Measurements from ENCODE around the gene ERVK3-1. TPM values are rescaled to one million over a fixed set of nuclear protein-coding genes. Genes with fewer than 3 reads are reported as not detected.
"Not testable (repeated sequence)": the region's sequence is repeated elsewhere in the genome, so short reads cannot be mapped to it uniquely, and the experiment has no call there.

ERVK3-1 gene
- total RNA-seq, 2 donors from 2014 or later = 17.7 to 25.0 TPM

DNA sequence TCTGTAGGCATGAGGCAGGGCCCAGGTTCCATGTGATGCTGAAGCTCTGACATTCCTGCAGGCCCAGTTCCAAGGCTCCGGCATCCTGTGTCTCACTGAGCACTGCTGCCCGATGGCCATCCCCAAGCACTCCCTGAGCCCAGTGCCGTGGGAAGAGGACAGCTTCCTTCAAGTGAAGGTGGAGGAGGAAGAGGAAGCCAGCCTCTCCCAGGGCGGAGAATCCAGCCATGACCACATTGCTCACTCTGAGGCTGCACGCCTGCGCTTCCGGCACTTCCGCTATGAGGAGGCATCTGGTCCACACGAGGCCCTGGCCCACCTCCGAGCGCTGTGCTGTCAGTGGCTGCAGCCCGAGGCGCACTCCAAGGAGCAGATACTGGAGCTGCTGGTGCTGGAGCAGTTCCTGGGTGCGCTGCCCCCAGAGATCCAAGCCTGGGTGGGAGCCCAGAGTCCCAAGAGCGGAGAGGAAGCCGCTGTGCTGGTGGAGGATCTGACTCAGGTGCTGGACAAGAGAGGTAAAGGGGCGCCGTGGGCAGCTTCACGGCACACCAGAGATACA, 29.6 kb downstream of the ERVK3-1 start:
- peak; percentile 73 for DNase-seq (ENCODE audit: low spot score)
- intact Hi-C loops (cut with DNase I) = no loop called here

DNA sequence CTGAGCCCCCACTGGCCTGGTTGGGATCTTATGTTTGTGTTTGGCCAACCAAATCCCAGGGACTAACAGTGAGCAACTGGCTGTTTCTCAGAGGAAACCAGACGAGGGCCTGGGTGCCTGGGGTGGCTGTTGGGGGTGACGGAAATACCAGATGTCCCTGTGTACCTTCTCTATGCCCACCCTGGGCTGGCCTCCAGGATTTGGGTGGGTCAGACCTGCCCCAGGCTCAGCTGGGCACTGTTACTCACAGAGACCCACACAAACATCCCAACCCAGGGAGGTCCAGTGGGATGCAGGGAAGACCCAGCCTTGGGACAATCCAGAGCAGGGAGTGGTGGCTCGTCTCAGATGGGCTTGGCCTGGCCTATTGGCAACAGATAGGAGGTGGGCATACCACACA, 30.5 kb downstream of the ERVK3-1 start:
- intact Hi-C loops (cut with DNase I) = no loop called here

DNA sequence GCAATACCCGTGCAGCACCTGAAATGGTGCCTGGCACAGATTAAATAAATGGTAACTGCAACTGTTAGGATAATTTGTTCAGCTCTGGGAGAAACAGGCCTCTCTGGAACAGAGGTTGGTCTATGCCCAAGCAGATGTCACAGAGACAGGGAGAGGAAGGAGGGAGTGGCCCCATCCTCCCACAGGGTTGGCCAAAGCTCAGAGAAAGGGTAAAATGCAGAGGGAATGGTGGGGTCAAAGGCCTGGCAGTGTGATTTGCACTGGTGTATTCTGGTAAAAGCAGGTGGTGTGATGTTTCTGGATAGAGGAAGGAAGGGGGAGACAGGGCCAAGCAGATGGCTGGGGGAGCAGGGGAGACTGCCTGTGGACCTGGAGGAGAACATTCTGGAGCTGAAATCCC, 31.0 kb downstream of the ERVK3-1 start:
- DNase-seq (ENCODE audit: low spot score) = no peak
- intact Hi-C loops (cut with DNase I) = no loop called here

More for the DNA sequence above, 30.5 kb downstream of the ERVK3-1 start:
- DNase-seq (ENCODE audit: low spot score) = no peak

DNA sequence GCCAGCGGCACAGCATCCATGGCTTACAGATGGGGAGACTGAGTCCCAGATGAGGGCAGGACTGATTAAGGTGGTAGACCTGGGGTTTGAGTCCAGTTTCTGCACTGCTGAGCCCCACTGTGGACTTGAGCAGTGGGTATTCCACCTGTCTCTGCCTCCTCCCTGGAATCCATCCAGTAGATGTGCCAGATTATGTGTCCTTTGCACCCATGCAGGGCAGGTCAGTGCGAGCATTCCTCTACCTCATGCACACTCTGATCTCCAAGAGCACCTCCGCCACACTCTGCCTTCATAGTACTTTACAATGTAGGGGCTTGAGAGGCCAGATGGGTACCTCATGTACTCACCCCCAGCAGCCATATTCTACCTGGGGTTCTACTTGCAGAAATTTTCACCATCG, 31.6 kb downstream of the ERVK3-1 start:
- intact Hi-C loops (cut with DNase I) = no loop called here
- DNase-seq (ENCODE audit: low spot score) = no peak

DNA sequence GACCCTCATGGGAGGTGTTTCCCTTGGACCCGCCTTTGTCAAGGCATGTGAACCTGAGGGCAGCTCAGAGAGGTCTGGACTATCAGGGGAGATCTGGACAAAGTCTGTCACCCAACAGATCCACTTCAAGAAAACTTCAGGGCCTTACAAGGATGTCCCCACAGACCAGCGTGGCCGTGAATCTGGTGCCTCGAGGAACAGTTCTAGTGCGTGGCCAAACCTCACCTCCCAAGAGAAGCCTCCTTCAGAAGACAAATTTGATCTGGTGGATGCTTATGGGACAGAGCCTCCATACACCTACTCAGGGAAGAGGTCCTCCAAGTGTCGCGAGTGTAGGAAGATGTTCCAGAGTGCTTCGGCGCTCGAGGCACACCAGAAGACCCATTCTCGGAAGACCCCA, 33.2 kb downstream of the ERVK3-1 start:
- intact Hi-C loops (cut with DNase I) = no loop called here
- no peak for DNase-seq (ENCODE audit: low spot score)

DNA sequence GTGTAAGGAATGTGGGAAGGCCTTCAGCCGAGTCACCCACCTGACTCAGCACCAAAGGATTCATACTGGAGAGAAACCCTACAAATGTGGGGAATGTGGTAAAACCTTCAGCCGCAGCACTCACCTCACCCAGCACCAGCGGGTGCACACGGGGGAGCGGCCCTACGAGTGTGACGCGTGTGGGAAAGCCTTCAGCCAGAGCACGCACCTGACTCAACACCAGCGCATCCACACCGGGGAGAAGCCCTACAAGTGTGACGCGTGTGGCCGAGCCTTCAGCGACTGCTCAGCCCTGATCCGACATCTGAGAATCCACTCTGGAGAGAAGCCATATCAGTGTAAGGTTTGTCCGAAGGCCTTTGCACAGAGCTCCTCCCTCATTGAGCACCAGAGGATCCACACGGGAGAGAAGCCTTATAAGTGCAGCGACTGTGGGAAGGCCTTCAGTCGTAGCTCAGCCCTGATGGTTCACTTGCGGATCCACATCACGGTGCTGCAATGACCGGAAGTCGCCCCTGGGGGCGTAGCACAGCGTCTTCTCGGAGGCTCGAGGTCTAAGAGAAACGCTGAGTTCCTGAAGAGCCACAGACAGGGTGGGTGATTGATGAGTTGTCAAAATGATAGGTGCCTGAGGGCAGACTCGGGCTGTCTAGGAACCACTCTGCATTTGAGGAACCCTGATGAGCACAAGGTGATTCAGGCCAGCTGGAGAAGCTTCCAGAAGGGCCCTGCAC, 33.8 kb downstream of the ERVK3-1 start:
- intact Hi-C loops (cut with DNase I) = no loop called here
- DNase-seq (ENCODE audit: low spot score) = peak; percentile 75

DNA sequence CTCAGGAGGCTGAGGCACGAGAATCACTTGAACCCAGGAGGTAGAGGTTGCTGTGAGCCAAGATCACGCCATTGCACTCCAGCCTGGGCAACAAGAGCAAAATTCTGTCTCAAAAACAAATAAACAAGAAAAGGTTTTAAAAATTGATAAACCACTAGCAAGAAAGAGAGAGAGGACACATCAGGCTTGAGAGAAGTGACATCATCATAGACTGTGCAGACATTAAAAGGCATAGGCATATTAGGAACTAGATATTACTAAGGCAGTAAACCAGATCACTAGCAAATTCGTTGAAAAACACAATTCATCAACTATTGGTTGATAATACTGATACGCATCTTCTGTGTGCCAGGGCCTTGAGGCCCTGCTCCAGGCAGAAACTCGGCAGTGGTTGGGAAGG, 40.4 kb downstream of the ERVK3-1 start:
- no peak for DNase-seq (ENCODE audit: low spot score)
- intact Hi-C loops (cut with DNase I) = no loop called here

DNA sequence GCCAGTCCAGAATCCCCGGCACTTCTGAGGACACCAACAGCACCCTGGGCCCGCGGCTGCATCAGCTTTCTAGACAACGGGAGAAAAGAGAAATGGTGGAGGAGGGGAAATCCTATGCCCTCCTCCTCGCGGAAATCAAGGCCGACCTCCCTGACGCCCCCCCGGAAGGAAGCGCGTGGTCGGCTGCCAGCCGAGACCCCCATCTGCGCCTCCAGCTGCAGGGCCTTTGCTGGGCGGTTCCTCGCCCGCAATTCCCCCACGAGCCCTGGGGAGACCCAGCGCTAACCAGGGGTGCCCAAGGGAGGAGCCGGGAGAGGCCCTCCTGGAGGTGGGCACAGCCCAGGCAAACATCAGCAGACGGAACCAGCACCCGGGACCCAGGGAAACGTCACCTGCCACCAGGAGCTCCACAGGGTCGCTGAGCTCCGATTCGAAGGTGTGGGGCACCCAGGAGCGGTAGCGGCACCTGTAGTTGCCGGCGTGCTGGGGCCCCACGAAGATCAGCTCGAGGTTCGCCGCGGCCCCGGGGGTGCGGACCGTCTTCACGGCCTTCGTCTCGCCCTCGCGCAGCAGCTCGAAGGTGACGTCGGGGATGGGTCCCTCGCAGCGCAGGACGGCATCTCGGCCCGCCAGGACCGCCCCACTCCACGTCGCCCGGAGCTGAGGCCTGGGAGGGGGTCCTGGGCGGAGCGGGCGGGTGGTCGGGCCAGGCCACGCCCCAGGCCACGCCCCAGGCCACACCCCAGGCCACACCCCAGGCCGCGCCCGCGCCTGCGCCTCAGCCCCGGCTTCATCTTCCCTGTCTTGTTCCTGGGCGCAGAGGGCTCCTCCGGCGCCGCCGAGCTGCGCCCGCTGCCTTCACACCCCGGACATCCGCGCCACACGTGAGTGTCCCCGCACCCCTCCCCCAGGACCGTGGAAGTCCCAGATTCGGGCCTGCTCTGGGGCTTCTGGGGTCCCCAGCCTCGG, 42.1 kb downstream of the ERVK3-1 start:
- intact Hi-C loops (cut with DNase I) = no loop called here
- DNase-seq (ENCODE audit: low spot score) = peak; percentile 90

DNA sequence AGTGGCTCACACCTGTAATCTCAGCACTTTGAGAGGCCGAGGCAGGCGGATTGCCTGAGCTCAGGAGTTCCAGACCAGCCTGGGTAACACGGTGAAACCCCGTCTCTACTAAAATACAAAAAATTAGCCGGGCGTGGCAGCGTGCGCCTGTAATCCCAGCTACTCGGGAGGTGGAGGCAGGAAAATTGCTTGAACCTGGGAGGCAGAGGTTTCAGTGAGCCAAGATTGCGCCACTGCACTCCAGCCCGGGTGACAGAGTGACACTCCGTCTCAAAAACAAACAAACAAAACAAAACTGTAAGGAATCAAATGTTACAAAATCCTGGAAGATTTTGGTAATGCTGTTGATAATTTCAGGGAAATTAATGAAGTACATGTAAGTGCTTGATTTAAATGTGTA, 42.9 kb downstream of the ERVK3-1 start:
- DNase-seq (ENCODE audit: low spot score); intact Hi-C loops (cut with DNase I): not testable (repeated sequence)

DNA sequence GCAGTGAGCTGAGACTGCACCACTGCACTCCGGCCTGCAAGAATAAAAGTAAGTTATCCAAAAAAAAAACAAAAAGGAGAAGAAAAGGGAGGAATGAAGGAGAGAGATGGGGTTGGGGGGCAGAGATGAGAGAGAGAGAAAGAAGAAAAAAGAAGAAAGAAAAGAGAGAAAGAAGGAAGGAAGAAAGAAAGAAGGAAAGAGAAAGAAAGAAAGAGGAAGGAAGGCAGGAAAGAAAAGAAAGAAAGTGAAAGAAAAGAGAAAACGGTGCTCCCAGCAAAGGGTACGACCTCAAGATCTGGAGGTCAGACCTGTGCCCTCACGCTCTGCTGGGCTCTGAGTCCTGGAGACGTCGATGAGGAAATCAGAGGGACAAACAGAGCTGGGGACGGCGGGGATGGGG, 44.4 kb downstream of the ERVK3-1 start:
- intact Hi-C loops (cut with DNase I) = no loop called here
- DNase-seq (ENCODE audit: low spot score) = no peak

DNA sequence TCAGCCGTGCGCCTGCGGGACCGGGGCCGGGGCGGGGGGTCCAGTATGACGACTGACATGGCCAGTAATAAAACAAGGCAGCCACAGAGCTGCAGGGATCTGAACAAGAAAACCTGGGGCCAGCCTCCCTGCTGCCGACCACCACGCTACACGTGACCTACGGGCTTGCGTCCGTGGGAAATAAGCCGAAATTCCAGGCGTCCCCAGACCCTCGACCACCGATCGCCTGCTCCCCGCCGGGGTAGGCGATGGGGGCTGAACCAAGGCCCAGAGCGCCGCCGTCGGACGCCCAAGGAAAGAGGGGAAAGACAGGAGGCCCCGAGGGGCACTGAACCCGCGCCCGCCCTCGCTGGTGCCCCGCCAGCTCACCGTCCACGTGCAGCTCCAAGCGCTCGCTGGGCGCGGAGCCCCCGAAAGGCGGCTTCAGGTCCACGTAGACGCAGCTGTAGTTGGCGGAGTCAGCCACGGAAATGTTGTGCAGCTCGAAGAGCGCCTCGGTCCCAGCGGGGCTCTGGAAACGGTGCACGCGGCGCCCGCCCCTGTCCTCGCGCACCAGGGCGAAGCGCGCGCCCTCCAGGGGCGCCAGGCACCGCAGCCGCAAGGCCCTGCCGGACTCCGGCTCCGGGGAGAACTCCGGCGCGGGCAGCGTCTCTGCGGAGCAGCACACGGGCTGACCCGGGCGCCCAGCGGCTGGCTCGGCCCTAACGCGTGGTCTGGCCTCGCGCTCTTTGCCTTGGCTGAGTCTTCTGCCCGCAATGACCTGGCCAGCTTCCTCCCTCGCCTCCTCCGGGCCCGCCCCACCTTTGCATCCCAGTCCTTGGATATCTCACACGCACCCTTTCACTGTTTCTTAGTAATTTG, 45.1 kb downstream of the ERVK3-1 start:
- DNase-seq (ENCODE audit: low spot score) = peak; percentile 81
- intact Hi-C loops (cut with DNase I) = no loop called here

DNA sequence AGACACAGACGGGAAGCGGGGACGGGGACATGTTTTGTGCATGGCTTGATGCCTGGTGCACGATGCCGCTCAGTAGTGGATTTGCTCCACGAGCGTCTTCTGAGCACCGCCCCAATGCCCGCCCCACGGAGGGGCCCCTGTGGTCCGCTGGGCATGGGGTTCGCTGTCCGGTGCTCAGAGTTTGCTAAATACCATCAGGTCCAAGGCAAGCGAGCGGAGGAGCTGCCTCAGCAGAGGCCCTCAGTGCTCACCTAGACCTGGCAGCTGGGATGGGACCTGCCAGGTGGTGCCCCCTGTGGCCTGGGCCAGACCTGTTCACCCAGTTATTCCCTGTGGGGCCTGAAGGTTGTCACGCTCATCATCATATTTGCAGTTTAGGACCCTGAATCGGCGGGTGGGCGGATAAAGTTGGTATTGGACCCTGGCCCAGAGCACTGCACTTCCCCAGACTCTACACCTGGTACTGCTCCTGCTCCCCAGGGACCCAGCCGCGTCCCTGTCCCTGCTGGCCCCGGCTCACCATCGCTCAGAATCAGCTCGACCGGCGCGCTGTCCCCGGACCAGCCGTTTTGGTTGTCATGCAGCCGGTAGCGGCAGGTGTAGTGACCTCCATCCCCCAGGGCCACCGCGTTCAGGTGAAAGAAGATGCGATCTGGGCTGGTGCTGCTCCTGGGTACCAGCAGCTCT, 45.8 kb downstream of the ERVK3-1 start:
- intact Hi-C loops (cut with DNase I) = no loop called here
- peak; percentile 75 for DNase-seq (ENCODE audit: low spot score)

DNA sequence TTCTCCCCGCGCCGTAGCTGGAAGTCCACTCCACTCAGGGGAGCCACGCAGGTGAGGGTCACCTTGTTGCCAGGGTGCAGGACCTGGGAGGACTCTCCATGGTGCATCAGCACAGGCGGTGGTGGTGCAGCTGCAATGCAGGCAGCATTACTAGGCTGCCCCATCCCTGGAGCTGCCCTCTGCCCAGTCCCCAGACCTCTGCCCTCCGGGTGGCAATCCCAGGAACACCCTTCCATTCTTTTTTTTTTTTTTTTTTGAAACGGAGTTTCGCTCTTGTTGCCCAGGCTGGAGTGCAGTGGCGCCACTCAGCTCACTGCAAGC, 46.3 kb downstream of the ERVK3-1 start:
- intact Hi-C loops (cut with DNase I) = no loop called here
- DNase-seq (ENCODE audit: low spot score) = no peak

DNA sequence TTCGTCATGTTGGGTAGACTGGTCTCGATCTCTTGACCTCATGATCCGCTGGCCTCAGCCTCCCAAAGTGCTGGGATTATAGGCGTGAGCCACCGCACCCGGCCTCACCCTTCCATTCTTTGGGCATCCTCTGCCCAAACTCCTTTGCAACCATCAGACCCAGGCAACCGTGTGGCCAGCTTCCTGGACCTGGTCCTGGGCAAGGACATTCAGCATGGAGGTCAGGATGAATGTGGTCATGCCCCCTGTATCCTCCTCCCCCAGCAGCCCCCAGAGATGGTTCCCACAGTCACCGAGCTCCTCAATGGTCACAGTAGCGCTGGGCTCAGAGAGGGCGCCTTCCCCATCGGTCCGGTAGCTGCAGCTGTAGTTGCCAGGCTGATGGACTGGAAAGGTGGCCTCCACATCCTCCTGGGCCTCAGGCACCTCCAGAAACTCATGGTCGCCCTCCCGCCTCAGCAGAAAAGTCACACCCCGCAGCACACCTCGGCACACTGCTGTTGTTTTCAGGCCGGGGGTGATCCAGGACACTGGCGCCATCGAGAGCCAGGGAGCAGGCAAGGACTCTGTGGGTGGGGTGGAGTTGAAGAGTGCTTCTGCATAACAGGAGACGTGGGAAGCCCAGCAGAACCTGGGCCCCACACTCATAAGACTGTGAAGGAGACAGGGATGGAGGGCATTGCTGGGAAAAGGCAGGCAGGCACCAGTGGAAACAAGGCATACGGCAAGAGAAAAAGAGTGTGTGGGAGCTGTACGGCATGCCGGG, 47.0 kb downstream of the ERVK3-1 start:
- peak; percentile 62 for DNase-seq (ENCODE audit: low spot score)
- intact Hi-C loops (cut with DNase I) = no loop called here

DNA sequence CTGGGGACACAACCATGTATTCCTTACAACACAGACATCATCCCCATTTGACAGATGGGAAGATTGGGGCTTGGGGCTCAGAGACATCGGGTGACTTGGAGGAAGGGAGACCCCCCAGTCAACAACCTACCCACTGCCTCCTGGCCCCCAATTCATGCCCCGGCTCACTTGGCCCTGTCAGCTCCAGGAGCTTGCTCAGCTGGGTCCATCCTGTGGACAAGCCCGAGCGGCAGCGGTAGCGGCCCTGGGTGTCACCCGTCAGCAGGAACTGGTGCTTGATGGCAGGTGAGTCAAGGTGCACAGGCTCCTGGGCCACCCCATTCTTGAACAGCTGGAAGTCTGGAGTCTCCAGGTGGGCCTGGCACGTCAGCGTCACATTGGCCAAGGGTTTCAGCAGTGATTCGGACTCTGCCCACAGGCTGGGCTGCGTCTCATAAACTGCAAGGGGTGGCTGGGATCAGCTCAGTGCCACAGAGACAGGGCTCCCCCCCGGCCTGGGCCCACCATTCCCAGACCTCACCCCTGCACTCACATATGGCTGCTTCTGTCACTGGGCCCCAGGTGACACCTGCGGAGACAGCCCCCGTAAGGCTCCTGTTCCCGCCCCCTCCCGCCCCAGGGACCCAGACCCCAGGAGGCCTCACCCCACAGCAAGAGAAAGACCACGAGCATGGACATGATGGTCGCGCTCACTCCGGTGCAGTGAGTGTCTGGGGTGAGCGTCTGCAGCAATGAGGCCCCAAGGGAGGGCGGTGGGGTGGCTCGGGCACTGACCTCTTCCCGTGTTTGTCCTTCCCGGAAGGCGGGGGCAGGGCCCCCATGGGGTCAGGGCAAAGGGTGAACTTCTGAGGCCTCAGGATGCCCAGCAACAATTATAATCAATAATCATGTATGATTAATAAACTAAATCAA, 47.8 kb downstream of the ERVK3-1 start, which contains the start of gene A1BG:
TSS of gene A1BG (minus strand) at position 733 of the 912 bp plus-strand sequence. CDS start at position 678, 55 bp downstream.
- peak; percentile 58 for DNase-seq (ENCODE audit: low spot score)
- intact Hi-C loops (cut with DNase I) = no loop called here

DNA sequence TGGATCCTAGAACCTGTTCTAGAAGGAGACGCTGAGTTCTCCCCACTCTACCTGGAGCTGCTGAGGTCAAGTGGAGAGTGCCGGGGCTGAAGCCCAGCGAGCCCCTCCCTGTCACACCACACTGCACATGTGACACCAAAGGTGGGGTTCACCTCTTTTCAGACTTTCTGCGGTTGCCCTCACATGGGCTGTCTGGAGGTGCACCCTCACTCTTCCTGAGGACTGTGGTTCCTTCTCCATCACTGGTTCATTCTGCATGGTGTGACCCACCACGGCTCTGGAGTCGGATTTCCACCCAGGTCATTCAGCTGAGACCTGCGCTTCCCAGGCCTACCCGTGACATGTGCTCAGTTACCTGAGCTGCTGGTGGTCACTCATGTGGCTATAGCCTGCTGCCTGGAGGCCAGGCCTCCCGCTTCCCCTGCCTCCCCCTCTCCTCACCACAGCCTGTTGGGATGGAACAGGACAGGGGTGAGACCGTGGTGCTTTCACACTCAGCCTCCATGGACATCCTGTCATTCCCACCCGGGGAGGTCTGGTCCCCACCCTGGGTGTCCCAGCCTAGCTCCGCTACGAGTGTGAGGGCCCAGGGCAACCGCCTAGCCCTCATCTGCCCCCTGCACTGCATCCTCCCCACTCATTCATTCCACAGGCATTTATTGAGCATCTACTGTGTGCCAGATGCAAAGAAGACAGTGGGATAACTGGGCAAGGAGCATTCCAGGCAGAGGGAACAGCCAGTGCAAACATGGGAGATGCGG, 48.7 kb downstream of the ERVK3-1 start:
- peak; percentile 72 for DNase-seq (ENCODE audit: low spot score)
- intact Hi-C loops (cut with DNase I) = no loop called here

Measured in posterior vena cava (tissue), 2 donors.